Stimulated activated naive B cell treated with anti-CD40 and anti-IgM and Interleukin-4, amounts not matched to agents 10 μg/mL and 1 μg/mL and 100 μg/mL, for 72 hours (primary cell): ENCODE data around the gene PDE11A.
A peak's percentile ranks its signal among the peaks of the same experiment; 100 is the strongest.
"Not testable (repeated sequence)": the region's sequence is repeated elsewhere in the genome, so short reads cannot be mapped to it uniquely, and the experiment has no call there.

Experiments
- ATAC-seq, 2 donors: fragments of 150-1000 bp; cut with Tn5 transposase; replicated peaks; 2 replicates each; pipeline ENCODE4 v1.10.0; 2021; ENCODE audit warnings: moderate library complexity in 1 of 2
- DNase-seq: peaks from one replicate; pipeline ENCODE4 v3.0.0; 2021
- H3K27ac Mint-ChIP-seq: one replicate; pipeline ENCODE4 v1.8.0; 2022; ENCODE audit warnings: mild to moderate bottlenecking, mixed read lengths
- H3K27me3 Mint-ChIP-seq, 2 donors: one replicate each; pipeline ENCODE4 v1.8.0; 2022; ENCODE audit warnings: mixed read lengths in 2 of 2
- H3K36me3 Mint-ChIP-seq, 2 donors: one replicate each; pipeline ENCODE4 v1.8.0; 2022; ENCODE audit warnings: mixed read lengths in 2 of 2, mild to moderate bottlenecking in 1 of 2
- H3K4me1 Mint-ChIP-seq, 2 donors: one replicate each; pipeline ENCODE4 v1.8.0; 2022; ENCODE audit warnings: mixed read lengths in 2 of 2, mild to moderate bottlenecking in 1 of 2
- H3K4me3 Mint-ChIP-seq, 2 donors: one replicate each; pipeline ENCODE4 v1.8.0; 2022; ENCODE audit warnings: mild to moderate bottlenecking in 2 of 2, mixed read lengths in 2 of 2, moderate library complexity in 1 of 2
- H3K9me3 Mint-ChIP-seq, 2 donors: one replicate each; pipeline ENCODE4 v1.8.0; 2022; ENCODE audit warnings: mixed read lengths in 2 of 2, mild to moderate bottlenecking in 1 of 2

Gene PDE11A

GRCh38 chr2:177806025-177806424, 266.6 kb downstream of the PDE11A start:
- Mint-ChIP-seq H3K36me3 (no peaks in the 10 kb centered on the region), H3K27me3 (peaks cover 17 to 28% of the 10 kb centered on the region in 2 donors), H3K4me3 (no peak overlapping the region), H3K27ac (no peak overlapping the region), H3K4me1 (no peaks in the 10 kb centered on the region), H3K9me3 (peaks cover 0 to 5% of the 10 kb centered on the region in 2 donors)
- no peak for ATAC-seq
- DNase-seq: no peak

GRCh38 chr2:177799531-177799930, 273.0 kb downstream of the PDE11A start:
- no peak overlapping the region for H3K27ac Mint-ChIP-seq
- peaks cover 22 to 29% of the 10 kb centered on the region in 2 donors for H3K27me3 Mint-ChIP-seq
- no peaks in the 10 kb centered on the region for H3K36me3 Mint-ChIP-seq
- no peak overlapping the region for H3K4me3 Mint-ChIP-seq
- no peaks in the 10 kb centered on the region for H3K4me1 Mint-ChIP-seq
- ATAC-seq: peak in 1 of 2 donors; percentile 61
- DNase-seq: no peak
- peaks cover 0 to 4% of the 10 kb centered on the region in 2 donors for H3K9me3 Mint-ChIP-seq

- H3K27ac Mint-ChIP-seq: no peak overlapping the region
Measured at GRCh38 chr2:177797808-177798207, 274.8 kb downstream of the PDE11A start.

GRCh38 chr2:177796654-177797415, 275.7 kb downstream of the PDE11A start:
- ATAC-seq: no peak
- no peak for DNase-seq
- Mint-ChIP-seq H3K36me3 (no peaks in the 10 kb centered on the region), H3K4me3 (no peak overlapping the region), H3K4me1 (no peaks in the 10 kb centered on the region), H3K27me3 (peaks cover 12% of the 10 kb centered on the region in 2 donors), H3K9me3 (no peaks in the 10 kb centered on the region), H3K27ac (no peak overlapping the region)

More at GRCh38 chr2:177797808-177798207, 274.8 kb downstream of the PDE11A start:
- no peak overlapping the region for H3K4me3 Mint-ChIP-seq
- DNase-seq (no peak), ATAC-seq (no peak)
- peaks cover 12 to 15% of the 10 kb centered on the region in 2 donors for H3K27me3 Mint-ChIP-seq
- H3K4me1 Mint-ChIP-seq: no peaks in the 10 kb centered on the region
- no peaks in the 10 kb centered on the region for H3K36me3 Mint-ChIP-seq
- no peaks in the 10 kb centered on the region for H3K9me3 Mint-ChIP-seq

- no peaks in the 10 kb centered on the region for H3K36me3 Mint-ChIP-seq
- H3K27me3 Mint-ChIP-seq: peaks cover 6 to 9% of the 10 kb centered on the region in 2 donors
- ATAC-seq (no peak), DNase-seq (no peak)
- H3K4me1 Mint-ChIP-seq: no peaks in the 10 kb centered on the region
- no peak overlapping the region for H3K4me3 Mint-ChIP-seq
- H3K9me3 Mint-ChIP-seq: no peaks in the 10 kb centered on the region
- no peak overlapping the region for H3K27ac Mint-ChIP-seq
Measured at GRCh38 chr2:177796011-177796410, 276.6 kb downstream of the PDE11A start.

- not testable (repeated sequence) for H3K9me3 Mint-ChIP-seq, H3K27me3 Mint-ChIP-seq, H3K36me3 Mint-ChIP-seq, H3K4me3 Mint-ChIP-seq, ATAC-seq, H3K27ac Mint-ChIP-seq, DNase-seq, H3K4me1 Mint-ChIP-seq
Measured at GRCh38 chr2:177785143-177785542, 287.4 kb downstream of the PDE11A start.

- DNase-seq (no peak), ATAC-seq (no peak)
- Mint-ChIP-seq H3K36me3 (no peaks in the 10 kb centered on the region), H3K9me3 (peaks cover 0 to 1% of the 10 kb centered on the region in 2 donors), H3K4me1 (peaks cover 0 to 4% of the 10 kb centered on the region in 2 donors), H3K27ac (no peak overlapping the region), H3K4me3 (no peak overlapping the region), H3K27me3 (peaks cover 0 to 9% of the 10 kb centered on the region in 2 donors)
Measured at GRCh38 chr2:177784745-177785067, 287.9 kb downstream of the PDE11A start.

GRCh38 chr2:177783835-177784744, 288.5 kb downstream of the PDE11A start:
- H3K4me3 Mint-ChIP-seq: no peak overlapping the region
- peaks cover 0 to 9% of the 10 kb centered on the region in 2 donors for H3K27me3 Mint-ChIP-seq
- DNase-seq (no peak), ATAC-seq (peak in 1 of 2 donors; percentile 47)
- no peaks in the 10 kb centered on the region for H3K36me3 Mint-ChIP-seq
- peaks cover 0 to 4% of the 10 kb centered on the region in 2 donors for H3K4me1 Mint-ChIP-seq
- peaks cover 0 to 1% of the 10 kb centered on the region in 2 donors for H3K9me3 Mint-ChIP-seq
- no peak overlapping the region for H3K27ac Mint-ChIP-seq

- peaks cover 0 to 9% of the 10 kb centered on the region in 2 donors for H3K27me3 Mint-ChIP-seq
- H3K4me3 Mint-ChIP-seq: no peak overlapping the region
- ATAC-seq (no peak), DNase-seq (no peak)
- H3K9me3 Mint-ChIP-seq: peaks cover 0 to 1% of the 10 kb centered on the region in 2 donors
- no peak overlapping the region for H3K27ac Mint-ChIP-seq
- H3K36me3 Mint-ChIP-seq: no peaks in the 10 kb centered on the region
- H3K4me1 Mint-ChIP-seq: peaks cover 0 to 4% of the 10 kb centered on the region in 2 donors
Measured at GRCh38 chr2:177783091-177783490, 289.5 kb downstream of the PDE11A start.

GRCh38 chr2:177782613-177783012, 290.0 kb downstream of the PDE11A start:
- peaks cover 0 to 9% of the 10 kb centered on the region in 2 donors for H3K27me3 Mint-ChIP-seq
- no peak overlapping the region for H3K27ac Mint-ChIP-seq
- H3K36me3 Mint-ChIP-seq: no peaks in the 10 kb centered on the region
- H3K9me3 Mint-ChIP-seq: peaks cover 0 to 1% of the 10 kb centered on the region in 2 donors
- peaks cover 0 to 4% of the 10 kb centered on the region in 2 donors for H3K4me1 Mint-ChIP-seq
- DNase-seq: no peak
- H3K4me3 Mint-ChIP-seq: no peak overlapping the region
- ATAC-seq: no peak

GRCh38 chr2:177778472-177778871, 294.1 kb downstream of the PDE11A start:
- Mint-ChIP-seq H3K36me3 (no peaks in the 10 kb centered on the region), H3K27me3 (peaks cover 5 to 8% of the 10 kb centered on the region in 2 donors), H3K4me1 (no peaks in the 10 kb centered on the region), H3K27ac (no peak overlapping the region), H3K4me3 (no peak overlapping the region), H3K9me3 (peaks cover 0 to 3% of the 10 kb centered on the region in 2 donors)
- no peak for ATAC-seq
- no peak for DNase-seq

GRCh38 chr2:177772529-177772928, 300.0 kb downstream of the PDE11A start:
- Mint-ChIP-seq H3K4me3 (no peak overlapping the region), H3K36me3 (no peaks in the 10 kb centered on the region), H3K27me3 (peaks cover 5 to 11% of the 10 kb centered on the region in 2 donors), H3K9me3 (peaks cover 0 to 3% of the 10 kb centered on the region in 2 donors), H3K27ac (no peak overlapping the region), H3K4me1 (no peaks in the 10 kb centered on the region)
- DNase-seq: no peak
- ATAC-seq: no peak

- Mint-ChIP-seq H3K9me3 (peaks cover 0 to 3% of the 10 kb centered on the region in 2 donors), H3K4me3 (no peak overlapping the region), H3K4me1 (no peaks in the 10 kb centered on the region), H3K36me3 (no peaks in the 10 kb centered on the region), H3K27ac (no peak overlapping the region), H3K27me3 (peaks cover 5 to 11% of the 10 kb centered on the region in 2 donors)
- ATAC-seq (no peak), DNase-seq (no peak)
Measured at GRCh38 chr2:177771191-177771590, 301.4 kb downstream of the PDE11A start.

GRCh38 chr2:177767768-177768167, 304.8 kb downstream of the PDE11A start:
- DNase-seq (no peak), ATAC-seq (no peak)
- Mint-ChIP-seq H3K27me3 (peaks cover 3 to 4% of the 10 kb centered on the region in 2 donors), H3K4me3 (no peak overlapping the region), H3K4me1 (peaks cover 4 to 10% of the 10 kb centered on the region in 2 donors), H3K27ac (no peak overlapping the region), H3K36me3 (no peaks in the 10 kb centered on the region), H3K9me3 (no peaks in the 10 kb centered on the region)
